Measurements from ENCODE around the gene PTPRK. TPM values are rescaled to one million over a fixed set of nuclear protein-coding genes. Genes with fewer than 3 reads are reported as not detected.

Gene PTPRK
- total and polyA plus RNA-seq, 4 donors: 12.1 to 61.2 (median 29.1) TPM

DNA sequence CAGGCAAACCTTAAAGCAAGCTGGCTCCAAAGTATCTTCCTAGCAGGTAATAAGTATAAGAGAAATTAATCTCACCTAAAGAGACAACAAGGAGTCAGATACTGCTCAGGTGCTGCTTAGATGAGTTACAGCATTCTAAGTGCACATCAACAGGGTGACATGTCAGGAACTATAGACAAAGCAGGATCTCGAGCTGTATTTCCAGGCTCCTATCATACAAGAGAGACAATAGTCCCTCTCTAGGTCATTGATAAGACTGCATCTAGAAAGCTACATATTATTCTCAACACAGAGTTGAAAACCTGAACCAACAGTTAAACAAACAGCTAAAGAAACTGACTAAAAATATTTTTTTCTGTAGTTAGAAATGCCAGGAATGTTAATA lies 3.9 kb downstream of the PTPRK start:
- H3K9ac ChIP-seq (ENCODE audit: low read depth in 1 of 2, low read length in 2 of 2): peak overlapping the region; percentile 35 to 37
- H3K27ac ChIP-seq (ENCODE audit: low read depth in 1 of 2, low read length in 2 of 2): peak overlapping the region; percentile 37 to 42
- 5% methylated on average over 1 of the region's 1 CpG for WGBS

GRCh38 chr6:128515550-128516513 lies 4.6 kb downstream of the PTPRK start:
- TF ChIP-seq JUND (IDR thresholded peaks at IDR 0.05) (peak in 1 of 2 donors; percentile 22), SP1 (IDR thresholded peaks at IDR 0.05) (no peak)
- DNase-seq (ENCODE audit: low spot score): no peak
- Histone ChIP-seq H3K9me3 (ENCODE audit: control insufficient read depth in 4 of 4, low read length in 3 of 4) (no peaks in the 10 kb centered on the region), H3K27ac (ENCODE audit: low read depth in 1 of 2, low read length in 2 of 2) (peak overlapping the region; percentile 37 to 42), H3K36me3 (ENCODE audit: control insufficient read depth in 4 of 4, insufficient read depth in 3 of 4, low read depth in 1 of 4, low read length in 3 of 4) (no peaks in the 10 kb centered on the region), H3K4me3 (ENCODE audit: low read depth in 1 of 3, low read length in 3 of 3) (no peak overlapping the region), H3K9ac (ENCODE audit: low read depth in 1 of 2, low read length in 2 of 2) (peak overlapping the region; percentile 35 to 37), H3K4me1 (ENCODE audit: control insufficient read depth in 4 of 4, insufficient read depth in 4 of 4, low read length in 3 of 4) (peaks cover 7 to 59% (median 43%) of the 10 kb centered on the region in 4 donors), H3K27me3 (ENCODE audit: control insufficient read depth in 4 of 4, insufficient read depth in 4 of 4, low read length in 3 of 4) (no peaks in the 10 kb centered on the region)
- 59% methylated on average over 6 of the region's 6 CpGs for WGBS

More for the DNA sequence above, 3.9 kb downstream of the PTPRK start:
- no peak overlapping the region for H3K4me3 ChIP-seq (ENCODE audit: low read depth in 1 of 3, low read length in 3 of 3)
- no peaks in the 10 kb centered on the region for H3K36me3 ChIP-seq (ENCODE audit: control insufficient read depth in 4 of 4, insufficient read depth in 3 of 4, low read depth in 1 of 4, low read length in 3 of 4)
- H3K27me3 ChIP-seq (ENCODE audit: control insufficient read depth in 4 of 4, insufficient read depth in 4 of 4, low read length in 3 of 4): no peaks in the 10 kb centered on the region
- TF ChIP-seq ZBTB33 (IDR thresholded peaks at IDR 0.05) (no peak), RAD21 (IDR thresholded peaks at IDR 0.05) (peak; percentile 81 to 84), SP1 (IDR thresholded peaks at IDR 0.05) (no peak), YY1 (IDR thresholded peaks at IDR 0.05) (no peak), NR2F2 (IDR thresholded peaks at IDR 0.05) (no peak), HNF4A (conservative IDR thresholded peaks at IDR 0.05) (peak in 1 of 2 donors; percentile 18)
- TF ChIP-seq, protein P1, sequence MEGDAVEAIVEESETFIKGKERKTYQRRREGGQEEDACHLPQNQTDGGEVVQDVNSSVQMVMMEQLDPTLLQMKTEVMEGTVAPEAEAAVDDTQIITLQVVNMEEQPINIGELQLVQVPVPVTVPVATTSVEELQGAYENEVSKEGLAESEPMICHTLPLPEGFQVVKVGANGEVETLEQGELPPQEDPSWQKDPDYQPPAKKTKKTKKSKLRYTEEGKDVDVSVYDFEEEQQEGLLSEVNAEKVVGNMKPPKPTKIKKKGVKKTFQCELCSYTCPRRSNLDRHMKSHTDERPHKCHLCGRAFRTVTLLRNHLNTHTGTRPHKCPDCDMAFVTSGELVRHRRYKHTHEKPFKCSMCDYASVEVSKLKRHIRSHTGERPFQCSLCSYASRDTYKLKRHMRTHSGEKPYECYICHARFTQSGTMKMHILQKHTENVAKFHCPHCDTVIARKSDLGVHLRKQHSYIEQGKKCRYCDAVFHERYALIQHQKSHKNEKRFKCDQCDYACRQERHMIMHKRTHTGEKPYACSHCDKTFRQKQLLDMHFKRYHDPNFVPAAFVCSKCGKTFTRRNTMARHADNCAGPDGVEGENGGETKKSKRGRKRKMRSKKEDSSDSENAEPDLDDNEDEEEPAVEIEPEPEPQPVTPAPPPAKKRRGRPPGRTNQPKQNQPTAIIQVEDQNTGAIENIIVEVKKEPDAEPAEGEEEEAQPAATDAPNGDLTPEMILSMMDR (IDR thresholded peaks at IDR 0.05; ENCODE audit: low read depth, low read length, missing input control): peak; percentile 38
- peaks cover 4 to 57% (median 40%) of the 10 kb centered on the region in 4 donors for H3K4me1 ChIP-seq (ENCODE audit: control insufficient read depth in 4 of 4, insufficient read depth in 4 of 4, low read length in 3 of 4)
- no peak for DNase-seq (ENCODE audit: low spot score)
- no peaks in the 10 kb centered on the region for H3K9me3 ChIP-seq (ENCODE audit: control insufficient read depth in 4 of 4, low read length in 3 of 4)

DNA sequence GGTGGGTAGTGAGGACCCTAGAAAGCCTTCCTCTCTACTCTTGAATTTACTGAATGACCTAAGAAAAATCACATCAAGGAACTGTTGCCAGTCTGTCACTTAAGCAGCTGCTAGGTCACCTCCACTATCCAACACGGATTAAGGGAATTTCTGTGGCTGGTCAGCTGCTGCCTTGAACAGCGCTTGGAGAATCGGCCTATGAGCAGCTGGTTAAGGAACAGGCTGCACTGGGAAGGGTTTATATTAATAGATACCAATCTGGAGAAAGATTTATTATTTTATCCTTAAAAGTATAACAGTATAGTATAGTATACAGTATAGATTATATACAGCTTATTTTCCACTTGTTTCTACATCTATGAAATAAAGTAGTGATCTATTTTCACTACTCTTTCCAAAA lies 6.5 kb downstream of the PTPRK start:
- TF ChIP-seq GABPA (IDR thresholded peaks at IDR 0.05 in 1 of 2, conservative IDR thresholded peaks at IDR 0.05 in 1 of 2) (no peak), RXRA (IDR thresholded peaks at IDR 0.05) (no peak), FOXA2 (IDR thresholded peaks at IDR 0.05) (no peak), EGR1 (IDR thresholded peaks at IDR 0.05; ENCODE audit: low read depth in 2 of 2) (no peak), RAD21 (IDR thresholded peaks at IDR 0.05) (no peak), JUND (IDR thresholded peaks at IDR 0.05) (no peak), YY1 (IDR thresholded peaks at IDR 0.05) (no peak), SP1 (IDR thresholded peaks at IDR 0.05) (no peak), HNF4A (conservative IDR thresholded peaks at IDR 0.05) (no peak), HNF4G (IDR thresholded peaks at IDR 0.05) (no peak), NR2F2 (IDR thresholded peaks at IDR 0.05) (no peak)
- TF ChIP-seq, protein P2, sequence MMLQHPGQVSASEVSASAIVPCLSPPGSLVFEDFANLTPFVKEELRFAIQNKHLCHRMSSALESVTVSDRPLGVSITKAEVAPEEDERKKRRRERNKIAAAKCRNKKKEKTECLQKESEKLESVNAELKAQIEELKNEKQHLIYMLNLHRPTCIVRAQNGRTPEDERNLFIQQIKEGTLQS (IDR thresholded peaks at IDR 0.05): no peak
- TF ChIP-seq, protein P3, sequence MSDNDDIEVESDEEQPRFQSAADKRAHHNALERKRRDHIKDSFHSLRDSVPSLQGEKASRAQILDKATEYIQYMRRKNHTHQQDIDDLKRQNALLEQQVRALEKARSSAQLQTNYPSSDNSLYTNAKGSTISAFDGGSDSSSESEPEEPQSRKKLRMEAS (IDR thresholded peaks at IDR 0.05): no peak

More for the DNA sequence above, 6.5 kb downstream of the PTPRK start:
- no peaks in the 10 kb centered on the region for H3K36me3 ChIP-seq (ENCODE audit: control insufficient read depth in 4 of 4, insufficient read depth in 3 of 4, low read depth in 1 of 4, low read length in 3 of 4)
- H3K27ac ChIP-seq (ENCODE audit: low read depth in 1 of 2, low read length in 2 of 2): peak overlapping the region in 1 of 2 donors; percentile 41
- no peaks in the 10 kb centered on the region for H3K9me3 ChIP-seq (ENCODE audit: control insufficient read depth in 4 of 4, low read length in 3 of 4)
- DNase-seq (ENCODE audit: low spot score): no peak
- H3K27me3 ChIP-seq (ENCODE audit: control insufficient read depth in 4 of 4, insufficient read depth in 4 of 4, low read length in 3 of 4): no peaks in the 10 kb centered on the region
- no peak overlapping the region for H3K4me3 ChIP-seq (ENCODE audit: low read depth in 1 of 3, low read length in 3 of 3)
- H3K4me1 ChIP-seq (ENCODE audit: control insufficient read depth in 4 of 4, insufficient read depth in 4 of 4, low read length in 3 of 4): peaks cover 7 to 62% (median 47%) of the 10 kb centered on the region in 4 donors
- WGBS: 79% methylated on average over 3 of the region's 3 CpGs
- H3K9ac ChIP-seq (ENCODE audit: low read depth in 1 of 2, low read length in 2 of 2): no peak overlapping the region

All from liver (tissue), 9 donors.